GM23338 (cell line): ENCODE measurements around the gene ELMO2. TPM values are rescaled to one million over a fixed set of nuclear protein-coding genes. Genes with fewer than 3 reads are reported as not detected.

ENCODE experiments used
- ATAC-seq: fragments of 200-7000 bp; cut with Tn5 transposase; 3 replicates; pipeline ENCODE4 v1.9.1; 2020
- DNase-seq: peaks from one replicate; pipeline ENCODE4 v3.0.0-alpha.2; 2015; ENCODE audit warnings: low spot score
- H2AFZ ChIP-seq: fragments of 200-600 bp; sonication (generic); 2 replicates; pipeline ENCODE4 v1.8.0; 2016; ENCODE audit warnings: antibody characterized with exemption, mild to moderate bottlenecking, moderate library complexity
- H3F3A ChIP-seq: fragments of 200-600 bp; sonication (generic); replicated peaks from 2 replicates; pipeline ENCODE4 v1.8.0; 2017; ENCODE audit warnings: antibody characterized with exemption, mixed run types, low read depth
- H3K27ac ChIP-seq: fragments of 200-600 bp; sonication (generic); 2 replicates; pipeline ENCODE4 v1.6.1; 2016; ENCODE audit warnings: low read depth
- H3K27me3 ChIP-seq: fragments of 200-600 bp; sonication (generic); 2 replicates; pipeline ENCODE4 v1.8.0; 2016; ENCODE audit warnings: mild to moderate bottlenecking, mixed run types, moderate library complexity; ENCODE audit not compliant: insufficient read depth
- H3K36me3 ChIP-seq: fragments of 200-600 bp; sonication (generic); 2 replicates; pipeline ENCODE4 v1.8.0; 2016; ENCODE audit warnings: mild to moderate bottlenecking; ENCODE audit not compliant: insufficient read depth
- H3K4me1 ChIP-seq: fragments of 200-600 bp; sonication (generic); 2 replicates; pipeline ENCODE4 v1.8.0; 2016; ENCODE audit warnings: mild to moderate bottlenecking, moderate library complexity; ENCODE audit not compliant: insufficient read depth
- H3K4me2 ChIP-seq: fragments of 200-600 bp; sonication (generic); 2 replicates; pipeline ENCODE4 v1.7.1; 2017; ENCODE audit warnings: mixed run types
- H3K4me3 ChIP-seq: fragments of 200-600 bp; sonication (generic); 2 replicates; pipeline ENCODE4 v1.6.1; 2016; ENCODE audit warnings: mixed run types
- H3K79me2 ChIP-seq: fragments of 200-600 bp; sonication (generic); replicated peaks from 2 replicates; pipeline ENCODE4 v1.8.0; 2017; ENCODE audit warnings: mild to moderate bottlenecking; ENCODE audit not compliant: insufficient read depth
- H3K9me2 ChIP-seq: fragments of 200-600 bp; sonication (generic); 2 replicates; pipeline ENCODE4 v1.8.0; 2017; ENCODE audit not compliant: insufficient read depth
- H4K20me1 ChIP-seq: fragments of 200-600 bp; sonication (generic); replicated peaks from 2 replicates; pipeline ENCODE4 v1.8.0; 2017; ENCODE audit warnings: mild to moderate bottlenecking; ENCODE audit not compliant: insufficient read depth
- H3K27ac Mint-ChIP-seq: 2 replicates; pipeline ENCODE4 v1.8.0; 2020; ENCODE audit warnings: inconsistent platforms, mild to moderate bottlenecking, moderate library complexity, mixed read lengths
- H3K27me3 Mint-ChIP-seq: 3 replicates; pipeline ENCODE4 v1.8.0; 2022; ENCODE audit warnings: low read depth, mild to moderate bottlenecking, moderate library complexity, mixed read lengths, inconsistent platforms; ENCODE audit not compliant: insufficient read depth, poor library complexity
- H3K36me3 Mint-ChIP-seq: 3 replicates; pipeline ENCODE4 v1.8.0; 2021; ENCODE audit warnings: low read depth, mild to moderate bottlenecking, inconsistent platforms, moderate library complexity, mixed read lengths
- H3K4me1 Mint-ChIP-seq: 3 replicates; pipeline ENCODE4 v1.8.0; 2020; ENCODE audit warnings: mild to moderate bottlenecking, inconsistent platforms, mixed read lengths
- H3K4me3 Mint-ChIP-seq: 3 replicates; pipeline ENCODE4 v1.8.0; 2021; ENCODE audit warnings: moderate library complexity, mild to moderate bottlenecking, inconsistent platforms, mixed read lengths
- H3K9me3 Mint-ChIP-seq: 3 replicates; pipeline ENCODE4 v1.8.0; 2020; ENCODE audit warnings: moderate library complexity, mild to moderate bottlenecking, inconsistent platforms, mixed read lengths
- CREB1 ChIP-seq: fragments of 250-450 bp; sonication (Bioruptor Pico); IDR thresholded peaks from 2 replicates; pipeline ENCODE4 v1.5.0; 2020; ENCODE audit warnings: low read depth, mild to moderate bottlenecking, moderate library complexity
- CTCF ChIP-seq, 2 experiments: fragments of 200-600 bp in 1 of 2; sonication (generic) in 1 of 2; conservative IDR thresholded peaks; 2 replicates each; pipeline versions ENCODE4 v1.5.1 to v1.6.1; 2016 to 2017; ENCODE audit warnings: antibody characterized with exemption in 2 of 2, low read depth in 2 of 2, mild to moderate bottlenecking in 2 of 2, moderate library complexity in 1 of 2
- ETS1 ChIP-seq: IDR thresholded peaks from 2 replicates; pipeline ENCODE4 v1.6.1; 2016; ENCODE audit warnings: antibody characterized with exemption
- EZH2 ChIP-seq: fragments of 200-600 bp; sonication (generic); IDR thresholded peaks from one replicate; pipeline ENCODE4 v1.8.0; 2017; ENCODE audit warnings: antibody characterized with exemption, mild to moderate bottlenecking, low read depth; ENCODE audit not compliant: unreplicated experiment
- EZH2phosphoT487 ChIP-seq: fragments of 200-600 bp; sonication (generic); IDR thresholded peaks from one replicate; pipeline ENCODE4 v1.8.1; 2018; ENCODE audit warnings: antibody characterized with exemption; ENCODE audit not compliant: unreplicated experiment
- JUNB ChIP-seq: IDR thresholded peaks from one replicate; pipeline ENCODE4 v1.6.1; 2016; ENCODE audit warnings: antibody characterized with exemption; ENCODE audit not compliant: unreplicated experiment
- NANOG ChIP-seq: IDR thresholded peaks from 2 replicates; pipeline ENCODE4 v1.6.1; 2016; ENCODE audit warnings: antibody characterized with exemption, borderline replicate concordance
- POLR2AphosphoS5 ChIP-seq: IDR thresholded peaks from 2 replicates; pipeline ENCODE4 v1.6.1; 2016; ENCODE audit warnings: antibody characterized with exemption, low read depth
- REST ChIP-seq: IDR thresholded peaks from one replicate; pipeline ENCODE4 v1.6.1; 2018; ENCODE audit warnings: antibody characterized with exemption; ENCODE audit not compliant: unreplicated experiment
- STAT1 ChIP-seq: IDR thresholded peaks from one replicate; pipeline ENCODE4 v1.6.1; 2016; ENCODE audit warnings: antibody characterized with exemption; ENCODE audit not compliant: unreplicated experiment
- ZNF114 ChIP-seq: fragments of 250-450 bp; sonication (Bioruptor Pico); IDR thresholded peaks from 2 replicates; pipeline ENCODE4 v1.5.0; 2020; ENCODE audit warnings: mild to moderate bottlenecking, moderate library complexity
- ZNF331 ChIP-seq: fragments of 250-450 bp; sonication (Bioruptor Pico); IDR thresholded peaks from 2 replicates; pipeline ENCODE4 v1.5.0; 2020; ENCODE audit warnings: low read depth, mild to moderate bottlenecking, moderate library complexity
- ZNF462 ChIP-seq: fragments of 250-450 bp; sonication (Bioruptor Pico); IDR thresholded peaks from 2 replicates; pipeline ENCODE4 v1.5.0; 2020; ENCODE audit warnings: mild to moderate bottlenecking, moderate library complexity
- polyA plus RNA-seq: library from polyadenylated mRNA; unstranded; fragments of >200 nt; fragmentation: Nextera tagmentation; extraction: Ambion mirVana; gene quantifications from 2 replicates; pipeline ENCODE4 v1.2.1, GENCODE V29; 2016
- total RNA-seq: library from RNA; depleted of rRNA; stranded (reverse); fragments of >200 nt; shearing (Covaris generic); gene quantifications from 2 replicates; pipeline ENCODE4 v1.2.3, GENCODE V29; 2014

ELMO2 gene
- total and polyA plus RNA-seq, 2 experiments from 2014 or later = 15.1 to 44.1 TPM

- H3K27ac Mint-ChIP-seq = no peak overlapping the region
- Histone ChIP-seq H3K4me2 (no peak overlapping the region), H3K27me3 (no peaks in the 10 kb centered on the region), H3K79me2 (no peaks in the 10 kb centered on the region), H3K4me3 (no peak overlapping the region), H3K4me1 (no peaks in the 10 kb centered on the region; the same call in 1 of the 2 replicates), H3K9me2 (no peaks in the 10 kb centered on the region), H3K27ac (no peak overlapping the region), H3F3A (no peaks in the 10 kb centered on the region), H4K20me1 (no peaks in the 10 kb centered on the region; the same call in 1 of the 2 replicates), H2AFZ (no peak overlapping the region), H3K36me3 (no peaks in the 10 kb centered on the region)
- H3K9me3 Mint-ChIP-seq = no peaks in the 10 kb centered on the region
- DNase-seq = peak; percentile 47
- no peaks in the 10 kb centered on the region for H3K36me3 Mint-ChIP-seq
- H3K4me3 Mint-ChIP-seq = no peak overlapping the region
- H3K27me3 Mint-ChIP-seq = no peaks in the 10 kb centered on the region
- peaks cover 11% of the 10 kb centered on the region for H3K4me1 Mint-ChIP-seq
- no peak for TF ChIP-seq ETS1
- TF ChIP-seq POLR2AphosphoS5 = no peak
- no peak for TF ChIP-seq EZH2phosphoT487
- no peak for TF ChIP-seq NANOG
- TF ChIP-seq STAT1 = no peak
- no peak for TF ChIP-seq ZNF462
- TF ChIP-seq JUNB = no peak
- TF ChIP-seq EZH2 = no peak
- TF ChIP-seq ZNF331 (CRISPR knock-in tag) = no peak
- TF ChIP-seq CREB1 (CRISPR knock-in tag) = no peak
- no peak for TF ChIP-seq CTCF (conservative IDR thresholded peaks at IDR 0.05; ENCODE audit: low read depth in 2 of 2)
- TF ChIP-seq REST = no peak
- TF ChIP-seq ZNF114 = no peak
- ATAC-seq = peak; percentile 93
These were observed 16.9 kb upstream of the ELMO2 start for GRCh38 chr20:46423342-46423741.
